GM12891 (cell line): ENCODE data around the gene TK2.

Experiments used
- DNase-seq: peaks from one replicate; pipeline ENCODE4 v3.0.0; 2011; ENCODE audit warnings: low spot score; ENCODE audit not compliant: insufficient read length
- FAIRE-seq: peaks from 2 replicates; lab custom pipeline; 2011; peaks lifted over from hg19 to GRCh38; lab: Jason Lieb, UNC
- PAX5 ChIP-seq: IDR thresholded peaks from 2 replicates; pipeline ENCODE4 v1.6.1; 2011; ENCODE audit warnings: low read length, moderate library complexity, mild to moderate bottlenecking; ENCODE audit not compliant: insufficient read depth, severe bottlenecking
- POLR2A ChIP-seq: IDR thresholded peaks from 2 replicates; pipeline ENCODE4 v1.6.1; 2011; ENCODE audit warnings: low read depth, low read length, control low read depth
- POLR2AphosphoS5 ChIP-seq: IDR thresholded peaks from 2 replicates; pipeline ENCODE4 v1.6.1; 2011; ENCODE audit warnings: low read depth, low read length, control low read depth
- POU2F2 ChIP-seq: IDR thresholded peaks from 2 replicates; pipeline ENCODE4 v1.6.1; 2011; ENCODE audit warnings: low read depth, mild to moderate bottlenecking, control low read depth, low read length, moderate library complexity
- SPI1 ChIP-seq: IDR thresholded peaks from 2 replicates; pipeline ENCODE4 v1.6.1; 2011; ENCODE audit warnings: low read depth, low read length, control low read depth
- TAF1 ChIP-seq: IDR thresholded peaks from 2 replicates; pipeline ENCODE4 v1.6.1; 2011; ENCODE audit warnings: low read depth, low read length, control low read depth

Gene TK2

DNA sequence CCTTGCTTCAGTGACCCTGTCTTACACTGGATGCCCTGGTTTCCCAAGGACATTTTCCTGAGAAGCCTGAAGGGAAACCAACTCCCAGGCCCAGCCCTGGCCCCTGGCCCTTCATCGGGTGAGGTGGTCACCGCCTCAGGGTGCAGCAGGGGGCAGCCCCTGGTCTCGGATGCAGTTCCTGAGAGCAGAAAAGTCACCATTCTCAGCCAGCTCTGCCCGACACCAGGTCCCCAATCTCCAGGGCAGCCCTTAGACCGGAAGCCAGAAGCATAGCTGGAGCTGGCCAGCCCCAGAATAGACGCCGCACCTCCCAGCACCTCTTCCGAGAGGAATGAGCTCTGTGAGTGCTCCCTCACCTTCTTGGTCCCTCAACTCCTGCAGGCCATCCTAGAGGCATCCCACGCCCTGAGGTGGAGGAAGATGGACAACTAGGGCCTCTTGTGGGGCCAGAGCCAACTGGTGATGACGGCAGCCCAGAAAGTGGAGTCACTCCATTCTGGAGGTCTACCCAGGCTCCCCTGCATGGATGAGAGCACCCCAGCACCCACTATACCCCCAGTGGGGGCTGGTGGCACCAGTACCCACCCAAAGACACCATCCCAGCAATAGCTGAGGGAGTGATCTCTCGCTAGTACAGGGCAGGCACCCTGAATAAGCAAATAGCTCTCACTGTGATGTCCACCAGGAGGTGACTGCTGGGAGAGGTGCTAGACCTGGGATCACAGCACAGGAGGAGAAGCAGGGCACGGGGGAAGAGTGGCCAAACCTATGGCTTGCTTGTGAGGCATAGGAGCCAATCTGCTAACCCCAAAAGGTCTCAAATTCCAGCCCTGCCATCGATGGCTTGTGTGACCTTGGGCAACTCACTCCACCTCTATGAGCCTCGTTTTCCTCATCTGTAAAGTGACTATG lies 56.2 kb downstream of the TK2 start:
- FAIRE-seq (no peak), DNase-seq (no peak)
- TF ChIP-seq POLR2A (no peak), PAX5 (no peak), SPI1 (no peak), POLR2AphosphoS5 (no peak), POU2F2 (no peak), TAF1 (no peak)

DNA sequence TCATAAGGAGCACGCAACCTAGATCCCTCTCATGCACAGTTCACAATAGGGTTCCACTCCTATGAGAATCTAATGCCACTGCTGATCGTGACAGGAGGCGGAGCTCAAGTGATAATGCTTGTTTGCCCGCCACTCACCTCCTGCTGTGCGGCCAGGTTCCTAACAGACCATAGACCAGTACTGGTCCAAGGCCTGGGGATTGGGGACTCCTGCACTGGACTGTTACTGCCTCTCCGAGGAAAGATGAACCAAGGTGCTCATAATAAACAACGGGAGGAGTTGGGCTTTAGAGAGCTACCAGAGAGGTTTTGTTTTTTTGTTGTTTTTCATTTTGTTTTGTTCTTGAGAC lies 58.2 kb downstream of the TK2 start:
- TF ChIP-seq POLR2AphosphoS5 (no peak), POLR2A (no peak), SPI1 (no peak)
- FAIRE-seq (no peak), DNase-seq (no peak)

DNA sequence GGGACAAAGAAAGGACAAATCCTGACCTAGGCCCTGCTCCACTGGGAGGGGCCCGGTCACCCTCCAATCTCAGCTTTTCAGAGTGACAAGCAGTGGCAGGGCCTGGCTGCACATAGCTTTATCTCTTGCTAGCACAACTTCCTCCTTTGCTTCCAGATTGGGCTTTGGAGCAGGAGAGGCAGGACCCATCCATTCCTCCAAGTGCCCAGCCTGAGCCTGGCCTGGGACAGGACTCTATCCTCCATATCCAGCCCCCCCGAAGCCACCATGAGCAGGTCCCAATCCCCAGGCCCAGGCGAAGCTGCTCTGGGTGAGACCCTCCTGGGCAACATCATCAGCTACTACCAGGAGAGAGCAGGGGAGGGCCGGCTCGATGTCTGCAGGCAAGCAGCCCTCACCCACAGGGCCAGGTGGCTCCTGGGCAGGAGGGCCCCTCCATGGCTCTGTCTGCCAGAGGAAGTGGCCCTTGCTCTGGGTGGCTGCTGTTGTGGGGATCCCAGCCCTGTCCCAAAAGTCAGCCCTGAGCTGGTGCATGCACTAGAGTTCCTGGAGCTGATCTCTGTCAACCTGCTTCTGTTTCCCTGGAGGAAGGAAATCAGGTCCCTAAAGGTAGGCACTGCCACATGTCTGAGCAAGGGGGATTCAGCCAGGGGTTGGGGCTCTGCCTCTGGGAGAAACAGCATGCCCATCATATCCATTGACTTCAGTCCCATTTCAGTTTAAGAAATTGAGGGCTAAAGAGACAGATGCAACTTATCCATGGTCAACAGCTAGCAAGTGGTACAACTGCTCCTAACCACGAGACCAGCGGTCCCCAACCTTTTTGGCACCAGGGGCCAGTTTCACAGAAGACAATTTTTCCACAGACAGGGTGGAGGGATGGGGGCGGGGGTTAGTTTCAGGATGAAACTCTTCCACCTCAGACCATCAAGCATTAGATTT lies 58.9 kb downstream of the TK2 start:
- no peak for DNase-seq
- FAIRE-seq: no peak
- TF ChIP-seq POLR2A: no peak
- no peak for TF ChIP-seq PAX5
- TF ChIP-seq POLR2AphosphoS5: no peak
- no peak for TF ChIP-seq SPI1
- no peak for TF ChIP-seq POU2F2
- TF ChIP-seq TAF1: no peak

DNA sequence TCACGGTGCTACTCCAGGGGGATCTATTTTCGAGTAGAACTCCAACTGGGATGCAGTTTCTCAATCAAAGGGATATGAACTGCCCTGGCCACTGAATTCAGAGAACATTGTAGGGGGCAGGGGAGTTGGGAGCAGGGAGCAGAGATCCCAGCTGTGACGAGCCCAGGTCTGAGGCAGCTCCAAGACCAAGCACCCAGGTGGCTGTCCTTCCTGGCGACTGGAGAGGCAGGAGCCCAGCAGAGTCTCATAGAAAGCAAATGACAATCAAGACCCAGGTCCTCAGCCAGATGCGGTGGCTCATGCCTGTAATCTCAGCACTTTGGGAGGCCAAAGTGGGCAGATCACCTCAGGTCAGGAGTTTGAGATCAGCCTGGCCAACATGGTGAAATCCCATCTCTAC lies 60.1 kb downstream of the TK2 start:
- no peak for FAIRE-seq
- no peak for DNase-seq
- TF ChIP-seq POLR2A: no peak
- no peak for TF ChIP-seq TAF1
- TF ChIP-seq POLR2AphosphoS5: no peak
- TF ChIP-seq PAX5: no peak
- no peak for TF ChIP-seq SPI1
- no peak for TF ChIP-seq POU2F2

DNA sequence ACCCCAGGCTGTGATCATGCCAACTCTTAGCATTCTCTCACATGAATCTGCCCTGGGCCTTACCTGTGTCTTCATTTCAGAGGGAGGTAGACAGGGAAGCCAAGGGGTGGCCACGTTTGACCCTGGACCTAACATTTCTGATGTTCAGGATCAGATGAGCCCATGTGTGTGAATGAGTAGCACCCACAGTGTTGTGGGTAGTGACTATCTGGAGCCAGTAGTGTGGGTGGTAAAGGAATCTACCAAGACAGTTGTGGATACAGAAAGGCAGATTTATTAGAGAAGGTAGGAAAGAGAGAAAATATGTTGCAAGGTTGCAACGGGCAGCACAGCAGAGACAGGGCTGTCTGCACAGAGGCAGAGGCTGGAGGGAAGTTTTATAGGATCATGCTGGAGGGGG lies 60.5 kb downstream of the TK2 start:
- DNase-seq (no peak), FAIRE-seq (no peak)
- TF ChIP-seq POU2F2 (no peak), POLR2AphosphoS5 (no peak), POLR2A (no peak), TAF1 (no peak), SPI1 (no peak), PAX5 (no peak)

DNA sequence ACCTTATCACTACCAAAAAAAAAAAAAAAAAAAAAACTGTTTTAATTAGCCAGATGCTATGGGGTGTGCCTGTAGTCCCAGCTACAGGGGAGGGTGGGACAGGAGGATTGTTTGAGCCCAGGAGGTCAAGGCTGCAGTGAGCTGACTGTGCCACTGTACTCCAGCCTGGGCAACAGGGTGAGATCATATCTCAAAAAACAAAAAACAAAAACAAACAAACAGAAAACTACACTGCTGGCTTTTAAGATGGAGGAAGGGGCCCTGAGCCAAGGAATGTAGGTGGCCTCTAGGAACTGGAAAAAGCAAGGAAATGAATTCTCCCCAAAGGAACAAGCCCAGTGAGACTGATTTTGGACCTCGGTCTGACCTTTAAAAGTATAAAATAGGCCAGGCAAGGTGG lies 61.4 kb downstream of the TK2 start:
- DNase-seq: no peak
- no peak for FAIRE-seq
- TF ChIP-seq TAF1: no peak
- TF ChIP-seq SPI1: no peak
- TF ChIP-seq PAX5: no peak
- TF ChIP-seq POU2F2: no peak
- TF ChIP-seq POLR2A: no peak
- TF ChIP-seq POLR2AphosphoS5: no peak

DNA sequence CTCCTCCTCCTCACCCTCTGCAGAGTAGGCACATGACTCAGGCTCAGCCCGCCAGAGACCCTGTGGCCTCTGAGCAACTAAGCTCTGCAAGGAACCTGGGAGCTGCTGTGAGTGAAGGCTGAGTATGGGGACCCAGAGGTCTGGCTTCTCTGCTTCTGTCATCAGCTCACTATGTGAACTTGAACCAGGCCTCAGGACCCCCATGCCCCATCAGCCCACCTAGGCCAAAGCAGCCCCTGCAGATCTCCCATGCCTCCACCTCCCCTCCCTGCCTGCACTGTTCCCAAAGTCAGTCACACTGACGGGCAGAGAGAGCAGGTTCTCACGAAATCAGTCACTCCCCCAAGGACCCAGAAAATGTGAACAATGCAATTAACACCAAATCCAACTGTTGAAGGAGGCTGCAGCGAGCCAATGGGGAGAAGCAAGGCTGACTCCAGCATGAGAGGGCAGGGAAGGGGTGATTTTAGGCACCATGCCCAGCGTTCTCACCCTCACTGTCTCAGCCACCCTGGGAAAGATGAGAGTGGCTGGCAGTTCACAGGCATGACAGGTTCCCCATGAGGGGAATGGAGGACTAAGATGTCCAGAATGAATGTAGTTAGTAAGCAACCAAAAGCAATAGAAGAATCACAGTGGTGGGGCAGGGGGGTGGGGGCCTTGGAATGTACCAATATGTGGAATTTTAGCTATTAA lies 62.2 kb downstream of the TK2 start:
- no peak for DNase-seq
- TF ChIP-seq TAF1 (no peak), POLR2A (no peak), PAX5 (no peak), POLR2AphosphoS5 (no peak), POU2F2 (no peak), SPI1 (no peak)
- FAIRE-seq: no peak

DNA sequence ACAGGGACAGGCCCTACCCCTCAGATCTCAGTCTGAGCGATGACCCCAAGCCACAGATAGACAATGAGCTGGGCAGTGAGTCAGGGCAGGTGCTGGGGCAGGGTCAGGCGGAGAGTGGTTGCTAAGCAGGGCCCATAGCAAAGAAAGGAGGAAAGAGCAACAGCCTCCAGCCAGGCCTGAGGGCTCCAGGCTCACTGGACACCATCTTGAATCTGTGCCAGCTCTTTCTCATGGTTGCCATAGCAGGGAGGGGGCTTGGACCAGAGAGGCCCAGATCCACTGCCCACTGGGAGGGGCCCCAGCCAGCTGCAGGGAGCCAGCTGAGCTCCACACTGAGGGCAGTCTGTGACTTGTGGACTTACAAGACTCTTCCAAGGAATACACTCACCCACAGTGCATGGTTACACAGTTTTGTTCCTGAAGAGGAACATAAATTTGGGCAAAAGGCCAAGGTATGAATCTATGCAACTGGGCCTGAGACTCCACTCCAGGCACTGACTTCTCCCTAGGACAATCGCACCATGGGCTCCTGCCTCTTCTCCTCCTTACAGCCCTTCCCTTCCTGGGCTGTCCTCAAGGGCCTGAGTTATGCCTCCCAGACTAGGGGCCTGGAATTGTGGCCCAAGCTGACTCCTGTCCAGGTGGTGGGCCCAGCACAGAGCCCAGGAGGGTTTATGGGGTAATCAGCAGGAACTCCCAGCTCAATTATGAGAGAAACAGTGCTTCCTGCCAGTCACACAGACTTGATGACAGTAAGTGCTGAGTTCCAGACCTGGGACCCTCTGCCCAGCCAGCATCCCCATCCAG lies 62.9 kb downstream of the TK2 start:
- no peak for DNase-seq
- no peak for TF ChIP-seq SPI1
- no peak for TF ChIP-seq POU2F2
- TF ChIP-seq POLR2A: no peak
- TF ChIP-seq TAF1: no peak
- no peak for TF ChIP-seq POLR2AphosphoS5
- no peak for TF ChIP-seq PAX5

More for the DNA sequence above, 62.9 kb downstream of the TK2 start:
- FAIRE-seq: no peak
